RWPE2 (cell line): ENCODE results near the gene ITSN1.

Experiments
- ATAC-seq: fragments of 200-7000 bp; cut with Tn5 transposase; 3 replicates; pipeline ENCODE4 v1.9.1; 2021; ENCODE audit warnings: low read depth
- DNase-seq: peaks from one replicate; pipeline ENCODE4 v3.0.0-alpha.2; 2020; ENCODE audit warnings: low spot score
- H3K27ac ChIP-seq: fragments of 450-650 bp; 2 replicates; pipeline ENCODE4 v1.5.1; 2017; ENCODE audit warnings: mild to moderate bottlenecking; ENCODE audit not compliant: poor library complexity, severe bottlenecking
- H3K27me3 ChIP-seq: fragments of 250-450 bp; sonication (Bioruptor Pico); 2 replicates; pipeline ENCODE4 v1.5.1; 2021; ENCODE audit warnings: mild to moderate bottlenecking, moderate library complexity; ENCODE audit not compliant: insufficient read depth, poor library complexity, severe bottlenecking
- H3K36me3 ChIP-seq: fragments of 250-450 bp; sonication (Bioruptor Pico); 2 replicates; pipeline ENCODE4 v1.5.1; 2020; ENCODE audit warnings: low read depth, mild to moderate bottlenecking, moderate library complexity
- H3K4me1 ChIP-seq: fragments of 250-450 bp; sonication (Bioruptor Pico); 2 replicates; pipeline ENCODE4 v1.5.1; 2021; ENCODE audit warnings: mild to moderate bottlenecking, moderate library complexity; ENCODE audit not compliant: insufficient read depth, poor library complexity, severe bottlenecking
- H3K4me3 ChIP-seq: fragments of 250-450 bp; sonication (Bioruptor Pico); 2 replicates; pipeline ENCODE4 v1.5.1; 2021; ENCODE audit warnings: mild to moderate bottlenecking, moderate library complexity; ENCODE audit not compliant: severe bottlenecking
- H3K9me3 ChIP-seq: fragments of 250-450 bp; sonication (Bioruptor Pico); 2 replicates; pipeline ENCODE4 v1.5.1; 2021; ENCODE audit warnings: mild to moderate bottlenecking, moderate library complexity; ENCODE audit not compliant: severe bottlenecking
- TF ChIP-seq, protein P1 (sequence below): fragments of 450-650 bp; IDR thresholded peaks from one replicate; pipeline ENCODE4 v1.5.1; 2017; ENCODE audit warnings: mild to moderate bottlenecking, moderate library complexity; ENCODE audit not compliant: poor library complexity, severe bottlenecking

The ITSN1 gene

DNA sequence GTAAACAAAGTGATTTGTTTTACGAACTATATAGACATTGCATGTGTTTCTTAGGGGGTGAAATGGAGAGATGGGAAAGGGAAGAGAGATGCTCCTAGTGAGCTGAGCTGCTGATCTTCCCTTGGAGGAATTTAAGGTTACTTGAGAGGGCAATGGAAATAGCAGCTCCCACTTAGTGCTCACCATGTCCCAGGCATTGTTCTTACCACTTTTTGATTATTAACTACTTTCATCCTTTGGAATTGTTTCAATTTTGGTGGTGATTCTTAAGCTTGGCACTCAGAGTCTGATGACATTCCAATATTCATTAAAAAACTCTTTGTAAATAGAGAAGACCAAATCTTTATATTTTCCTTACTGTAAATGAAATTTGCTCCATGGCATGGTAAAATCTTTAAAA lies 124.9 kb downstream of the ITSN1 start:
- Histone ChIP-seq H3K27ac (no peak overlapping the region), H3K36me3 (peaks cover 39% of the 10 kb centered on the region), H3K27me3 (no peaks in the 10 kb centered on the region), H3K4me1 (peaks cover 6% of the 10 kb centered on the region), H3K9me3 (no peaks in the 10 kb centered on the region), H3K4me3 (no peak overlapping the region)
- DNase-seq (no peak), ATAC-seq (no peak)
- TF ChIP-seq, protein P1, sequence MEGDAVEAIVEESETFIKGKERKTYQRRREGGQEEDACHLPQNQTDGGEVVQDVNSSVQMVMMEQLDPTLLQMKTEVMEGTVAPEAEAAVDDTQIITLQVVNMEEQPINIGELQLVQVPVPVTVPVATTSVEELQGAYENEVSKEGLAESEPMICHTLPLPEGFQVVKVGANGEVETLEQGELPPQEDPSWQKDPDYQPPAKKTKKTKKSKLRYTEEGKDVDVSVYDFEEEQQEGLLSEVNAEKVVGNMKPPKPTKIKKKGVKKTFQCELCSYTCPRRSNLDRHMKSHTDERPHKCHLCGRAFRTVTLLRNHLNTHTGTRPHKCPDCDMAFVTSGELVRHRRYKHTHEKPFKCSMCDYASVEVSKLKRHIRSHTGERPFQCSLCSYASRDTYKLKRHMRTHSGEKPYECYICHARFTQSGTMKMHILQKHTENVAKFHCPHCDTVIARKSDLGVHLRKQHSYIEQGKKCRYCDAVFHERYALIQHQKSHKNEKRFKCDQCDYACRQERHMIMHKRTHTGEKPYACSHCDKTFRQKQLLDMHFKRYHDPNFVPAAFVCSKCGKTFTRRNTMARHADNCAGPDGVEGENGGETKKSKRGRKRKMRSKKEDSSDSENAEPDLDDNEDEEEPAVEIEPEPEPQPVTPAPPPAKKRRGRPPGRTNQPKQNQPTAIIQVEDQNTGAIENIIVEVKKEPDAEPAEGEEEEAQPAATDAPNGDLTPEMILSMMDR: no peak

DNA sequence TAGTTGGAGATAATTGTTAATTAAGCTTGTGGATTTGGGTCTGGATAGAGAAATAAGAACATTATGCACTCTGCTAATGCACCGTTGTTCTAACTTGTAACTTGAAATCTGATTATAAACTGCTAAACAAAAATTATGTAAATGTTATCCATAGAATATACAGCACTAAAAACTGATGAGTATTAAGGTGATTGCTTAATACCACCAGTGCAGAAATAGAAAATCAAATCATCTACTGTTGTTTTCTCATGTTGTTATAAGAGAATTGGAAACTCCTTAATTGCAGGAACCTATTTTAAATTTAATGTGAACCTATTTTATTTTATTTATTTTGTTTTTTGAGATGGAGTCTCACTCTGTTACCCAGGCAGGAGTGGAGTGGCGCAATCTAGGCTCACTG lies 125.7 kb downstream of the ITSN1 start:
- TF ChIP-seq, protein P1: no peak
- no peak for ATAC-seq
- H3K36me3 ChIP-seq: peaks cover 40% of the 10 kb centered on the region
- DNase-seq: no peak
- no peaks in the 10 kb centered on the region for H3K4me1 ChIP-seq
- H3K27ac ChIP-seq: no peak overlapping the region
- H3K9me3 ChIP-seq: no peaks in the 10 kb centered on the region
- H3K4me3 ChIP-seq: no peak overlapping the region
- H3K27me3 ChIP-seq: no peaks in the 10 kb centered on the region

DNA sequence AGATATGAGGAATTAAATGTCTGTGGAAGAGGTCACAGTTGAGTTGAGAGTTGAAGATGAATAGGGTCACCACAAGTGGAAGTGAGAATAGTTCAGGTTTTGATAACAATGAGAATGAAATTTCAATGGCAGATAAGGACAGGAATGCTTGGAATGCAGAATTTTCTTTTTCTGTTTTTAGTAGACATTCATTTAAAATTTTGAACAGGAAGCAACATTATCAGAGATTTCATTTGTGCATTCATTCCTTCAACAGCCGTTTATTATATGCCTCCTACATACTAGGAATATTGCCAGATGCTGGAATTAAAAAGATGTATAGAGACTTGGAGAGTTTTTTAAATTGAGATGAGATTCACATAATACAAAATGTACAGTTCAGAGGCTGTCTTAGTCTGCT lies 126.8 kb downstream of the ITSN1 start:
- Histone ChIP-seq H3K27ac (no peak overlapping the region), H3K4me3 (no peak overlapping the region), H3K9me3 (no peaks in the 10 kb centered on the region), H3K27me3 (no peaks in the 10 kb centered on the region), H3K4me1 (no peaks in the 10 kb centered on the region), H3K36me3 (peaks cover 41% of the 10 kb centered on the region)
- TF ChIP-seq, protein P1: no peak
- ATAC-seq (no peak), DNase-seq (no peak)

DNA sequence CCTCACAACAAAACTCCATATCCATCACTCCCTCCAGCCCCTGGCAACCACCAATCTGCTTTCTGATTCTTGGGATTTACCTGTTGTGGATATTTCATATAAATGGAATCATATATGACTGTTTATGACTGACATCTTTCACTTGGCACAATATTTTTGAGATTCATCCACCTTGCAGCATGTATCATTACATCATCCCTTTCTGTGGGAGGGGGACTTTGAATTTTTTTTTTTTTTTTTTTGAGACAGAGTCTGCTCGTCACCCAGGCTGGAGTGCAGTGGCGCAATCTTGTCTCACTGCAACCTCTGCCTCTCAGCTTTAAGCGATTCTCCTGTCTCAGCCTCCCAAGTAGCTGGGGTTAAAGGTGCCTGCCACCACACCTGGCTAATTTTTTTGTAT lies 128.2 kb downstream of the ITSN1 start:
- no peak overlapping the region for H3K27ac ChIP-seq
- peaks cover 56% of the 10 kb centered on the region for H3K36me3 ChIP-seq

DNA sequence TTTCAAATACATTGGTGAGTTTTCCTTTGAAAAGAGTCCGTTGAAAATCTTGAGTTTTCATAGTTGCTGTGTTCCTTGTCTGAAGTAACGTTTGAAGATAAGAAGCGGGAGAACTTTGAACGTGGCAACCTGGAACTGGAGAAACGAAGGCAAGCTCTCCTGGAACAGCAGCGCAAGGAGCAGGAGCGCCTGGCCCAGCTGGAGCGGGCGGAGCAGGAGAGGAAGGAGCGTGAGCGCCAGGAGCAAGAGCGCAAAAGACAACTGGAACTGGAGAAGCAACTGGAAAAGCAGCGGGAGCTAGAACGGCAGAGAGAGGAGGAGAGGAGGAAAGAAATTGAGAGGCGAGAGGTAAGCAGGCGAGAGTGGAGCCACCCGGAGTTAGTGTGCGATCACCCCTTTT lies 129.7 kb downstream of the ITSN1 start:
- Histone ChIP-seq H3K27ac (no peak overlapping the region), H3K9me3 (no peaks in the 10 kb centered on the region), H3K4me3 (no peak overlapping the region), H3K36me3 (peaks cover 51% of the 10 kb centered on the region), H3K27me3 (no peaks in the 10 kb centered on the region), H3K4me1 (no peaks in the 10 kb centered on the region)
- DNase-seq: no peak
- TF ChIP-seq, protein P1: no peak
- no peak for ATAC-seq

More for the DNA sequence above, 128.2 kb downstream of the ITSN1 start:
- TF ChIP-seq, protein P1: no peak
- H3K4me3 ChIP-seq: no peak overlapping the region
- H3K9me3 ChIP-seq: no peaks in the 10 kb centered on the region
- ATAC-seq (no peak), DNase-seq (no peak)
- no peaks in the 10 kb centered on the region for H3K27me3 ChIP-seq
- no peaks in the 10 kb centered on the region for H3K4me1 ChIP-seq
